GM18907 (cell line): ENCODE results near the gene IDH3G.

ENCODE experiments used
- ATAC-seq: cut with Tn5 transposase; IDR thresholded peaks from one replicate; pipeline ENCODE4 v1.9.1; 2021; ENCODE audit warnings: mild to moderate bottlenecking, moderate library complexity; ENCODE audit not compliant: unreplicated experiment

IDH3G gene

GRCh38 chrX:153816831-153817690, 22.9 kb upstream of the IDH3G start:
- no peak for ATAC-seq

DNA sequence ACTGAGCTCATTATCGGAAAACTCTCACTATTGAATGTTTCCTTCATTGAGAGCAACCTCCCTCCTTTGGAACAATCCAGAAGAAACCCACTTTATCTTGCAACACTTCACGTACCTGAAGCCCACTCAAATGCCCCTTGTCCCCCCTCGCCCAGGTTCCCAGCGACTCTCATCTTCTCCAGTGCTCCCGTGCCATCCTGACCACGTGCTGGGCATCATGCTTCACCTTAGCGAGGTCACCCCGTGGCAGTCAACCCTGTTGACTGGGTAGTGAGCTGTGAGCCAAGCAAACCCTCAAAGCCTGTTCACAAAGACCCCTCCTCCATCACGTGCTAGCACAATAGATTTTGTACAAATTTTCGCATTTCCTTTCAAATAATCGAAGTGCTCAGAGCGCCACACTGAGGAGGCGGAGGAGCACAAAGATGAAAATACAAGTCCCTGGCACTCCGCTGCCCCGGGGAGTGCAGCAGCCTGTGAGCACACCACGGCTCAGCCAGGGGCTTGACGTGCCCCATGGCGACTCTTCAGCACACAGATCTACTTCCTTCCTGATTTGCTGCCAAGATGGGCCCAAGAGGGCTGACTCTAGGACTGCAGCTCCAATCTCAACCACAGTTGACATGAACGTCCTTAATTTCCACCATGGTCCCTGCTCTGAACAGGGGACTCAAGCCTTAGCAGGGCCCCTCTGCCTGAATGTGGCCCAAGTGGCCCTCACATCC, 20.6 kb upstream of the IDH3G start:
- no peak for ATAC-seq

- ATAC-seq = no peak
Measured at GRCh38 chrX:153813161-153813560, 19.0 kb upstream of the IDH3G start.

DNA sequence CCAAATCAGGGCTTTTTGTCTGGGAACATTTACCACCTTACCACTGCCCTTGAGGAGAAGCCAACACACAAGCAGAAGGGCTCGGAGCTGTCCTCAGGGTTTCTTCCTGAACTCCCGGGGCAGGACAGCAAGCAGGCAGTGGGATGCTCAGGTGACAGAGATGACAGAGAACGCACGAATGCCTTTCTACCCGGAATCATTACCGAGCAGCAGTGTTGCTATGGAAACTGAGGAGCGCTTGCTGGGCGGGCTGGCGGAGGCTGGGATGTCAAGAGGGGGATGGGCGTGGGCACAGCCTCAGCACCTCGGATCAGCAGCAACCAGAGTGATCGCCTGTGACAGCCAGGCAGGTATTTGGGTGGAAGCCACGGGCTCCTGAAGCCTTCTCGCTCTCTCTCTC, 18.0 kb upstream of the IDH3G start:
- no peak for ATAC-seq

- ATAC-seq = no peak
Measured at GRCh38 chrX:153807976-153808375, 13.8 kb upstream of the IDH3G start.

DNA sequence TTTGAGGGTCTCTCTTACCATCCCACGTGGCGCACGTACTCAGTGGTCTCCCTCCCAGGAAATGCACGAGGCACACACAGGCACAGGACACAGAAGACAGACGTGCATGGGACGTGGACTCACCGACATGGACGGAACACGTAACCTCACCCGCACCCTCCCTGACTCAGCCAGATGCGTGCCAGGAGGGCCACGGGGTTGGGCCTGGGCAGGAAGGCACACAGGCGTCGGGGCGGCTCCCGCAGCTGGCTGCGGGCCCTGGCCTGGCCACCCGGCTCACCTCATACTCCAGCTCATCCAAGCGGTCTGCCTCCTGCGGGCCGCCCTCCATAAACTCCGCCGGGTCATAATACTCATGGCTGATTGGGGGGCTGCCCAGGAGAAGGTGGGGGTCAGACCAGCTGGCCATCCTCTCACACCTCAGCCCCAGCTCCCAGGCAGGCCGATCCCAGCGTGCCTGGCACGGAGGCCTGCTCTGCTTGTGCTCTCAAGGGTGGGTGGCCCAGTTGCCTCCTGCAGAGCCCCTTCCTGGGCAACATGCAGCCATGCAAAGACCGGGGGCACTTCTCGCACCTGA, 12.9 kb upstream of the IDH3G start:
- ATAC-seq = no peak

DNA sequence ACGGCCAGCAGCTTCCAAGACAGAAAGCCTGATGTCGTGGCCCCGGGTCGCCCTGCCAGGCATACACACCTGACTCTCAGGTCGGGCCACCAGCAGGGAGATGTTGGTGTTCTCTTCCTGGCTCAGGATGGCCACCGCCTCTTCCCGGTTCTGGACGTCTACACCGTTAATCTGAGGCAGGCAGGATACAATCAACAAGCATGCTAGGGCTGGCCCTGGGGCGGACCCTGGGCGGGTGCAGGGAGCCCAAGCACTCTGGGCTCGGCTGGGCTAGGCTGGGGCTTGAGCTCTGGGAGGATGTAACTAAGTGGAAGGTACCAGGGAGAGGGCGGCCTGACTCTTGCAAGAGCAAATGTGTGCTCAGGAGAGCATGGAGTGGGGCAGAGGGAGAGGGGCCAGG, 11.3 kb upstream of the IDH3G start:
- no peak for ATAC-seq

- no peak for ATAC-seq
Measured at GRCh38 chrX:153804621-153805020, 10.4 kb upstream of the IDH3G start.

DNA sequence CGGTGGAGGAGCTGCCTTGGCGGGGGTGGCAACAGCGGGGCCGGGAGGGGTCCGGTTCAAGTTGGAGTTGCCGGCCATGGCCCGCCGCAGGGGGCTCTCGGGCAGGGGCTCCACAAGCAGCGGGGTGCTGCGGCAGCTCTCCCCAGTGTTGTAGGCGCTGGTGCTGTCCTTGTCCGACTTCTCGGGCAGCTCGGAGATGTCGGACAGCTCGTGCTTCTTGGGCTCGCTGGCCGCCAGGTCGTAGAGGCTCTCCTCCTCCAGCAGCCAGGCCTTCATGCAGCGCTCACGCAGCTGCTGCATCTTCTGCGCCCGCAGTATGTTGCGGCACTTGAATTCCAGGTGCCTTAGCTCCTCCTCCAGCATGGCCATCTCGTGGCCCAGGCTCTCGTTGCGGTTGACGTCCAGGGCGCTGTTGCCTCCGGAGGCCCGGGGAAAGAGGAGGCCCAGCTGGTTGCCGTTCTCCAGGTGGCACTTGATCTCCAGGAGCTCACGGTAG, 10.0 kb upstream of the IDH3G start:
- no peak for ATAC-seq

GRCh38 chrX:153803211-153804099, 9.3 kb upstream of the IDH3G start:
- no peak for ATAC-seq

GRCh38 chrX:153802513-153803045, 8.4 kb upstream of the IDH3G start:
- ATAC-seq = no peak

GRCh38 chrX:153801669-153802068, 7.5 kb upstream of the IDH3G start:
- no peak for ATAC-seq

- no peak for ATAC-seq
Measured at GRCh38 chrX:153800746-153801145, 6.6 kb upstream of the IDH3G start.

- ATAC-seq = no peak
Measured at GRCh38 chrX:153800177-153800722, 6.1 kb upstream of the IDH3G start.

DNA sequence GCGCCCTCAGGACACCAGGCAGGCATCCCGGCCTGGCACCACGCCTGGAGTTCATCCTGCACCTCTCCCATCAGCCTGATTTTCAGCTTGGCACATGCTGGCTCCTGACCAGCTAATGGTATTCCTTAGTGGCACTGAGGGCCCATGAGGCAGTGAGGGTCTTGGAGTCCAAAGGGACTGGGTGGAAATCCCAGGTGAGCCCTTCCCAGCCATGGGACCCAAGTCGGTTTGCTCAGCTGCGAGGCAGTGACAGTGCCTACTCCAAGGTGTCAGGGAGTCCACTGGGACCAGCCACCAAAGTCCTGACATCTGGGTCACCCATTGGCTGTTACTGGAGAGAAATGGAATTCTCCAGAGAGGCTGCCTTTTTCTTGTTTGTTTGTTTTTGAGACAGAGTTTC, 5.2 kb upstream of the IDH3G start:
- no peak for ATAC-seq

DNA sequence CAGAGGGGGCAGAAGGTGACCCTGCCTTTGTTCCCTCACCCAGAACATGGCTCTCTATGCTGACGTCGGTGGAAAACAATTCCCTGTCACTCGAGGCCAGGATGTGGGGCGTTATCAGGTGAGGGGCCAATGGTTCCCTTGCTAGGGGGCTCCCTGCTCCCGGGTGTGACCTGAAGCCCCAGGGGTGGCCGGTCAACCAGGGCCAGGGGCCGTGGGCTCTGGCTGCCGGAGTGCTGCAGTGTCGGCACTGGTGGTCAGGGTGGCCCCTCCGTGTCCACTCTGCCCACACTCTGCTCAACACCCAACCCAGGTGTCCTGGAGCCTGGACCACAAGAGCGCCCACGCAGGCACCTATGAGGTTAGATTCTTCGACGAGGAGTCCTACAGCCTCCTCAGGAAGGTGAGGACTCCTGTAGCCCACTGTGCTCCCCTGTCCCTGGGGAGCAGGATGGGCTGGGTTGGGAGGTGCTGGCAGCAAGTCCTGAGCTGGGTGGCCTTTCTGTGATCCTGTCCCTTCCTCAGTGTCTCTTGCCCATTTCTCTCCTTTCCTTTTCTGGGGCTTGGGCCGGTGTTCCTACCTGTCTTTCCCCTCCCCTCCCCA, 3.3 kb upstream of the IDH3G start:
- no peak for ATAC-seq

GRCh38 chrX:153794897-153795816, 982 bp upstream of the IDH3G start:
- ATAC-seq = no peak

GRCh38 chrX:153793291-153793690, 884 bp downstream of the IDH3G start:
- no peak for ATAC-seq

DNA sequence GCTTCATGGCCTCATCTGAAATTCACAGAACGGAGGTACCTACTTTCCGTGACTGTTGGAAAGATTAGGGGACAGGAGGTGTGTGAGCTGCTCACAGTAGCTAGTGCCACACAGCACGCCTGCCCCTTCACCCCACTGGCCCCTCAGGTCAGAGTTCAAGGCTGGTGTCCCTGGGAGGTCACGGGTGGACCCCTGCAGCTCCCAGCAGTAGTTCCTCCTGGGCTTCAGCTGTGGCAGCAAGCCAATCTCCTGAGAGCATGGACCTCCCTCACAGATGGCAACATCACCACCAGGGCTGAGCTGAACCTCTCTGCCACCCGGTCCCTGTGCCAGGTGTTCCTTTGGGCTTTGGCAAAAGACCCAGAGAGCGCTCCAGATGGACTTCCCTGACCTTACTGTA, 1.8 kb downstream of the IDH3G start:
- no peak for ATAC-seq
